H1 (cell line): ENCODE measurements around the gene ZBTB16. TPM values are rescaled to one million over a fixed set of nuclear protein-coding genes. Genes with fewer than 3 reads are reported as not detected.

Experiments used
- CTCF ChIA-PET: fragments of 300-600 bp; sonication (Branson Sonifier 250); formaldehyde crosslinking; loops from one replicate; lab custom pipeline; 2021; ENCODE audit not compliant: partially characterized antibody; lab: Charles Lee
- POLR2A ChIA-PET: fragments of 300-600 bp; sonication (Branson Sonifier 250); formaldehyde crosslinking; loops from one replicate; lab custom pipeline; 2021; ENCODE audit warnings: inconsistent platforms; ENCODE audit not compliant: partially characterized antibody; lab: Charles Lee
- DNase-seq, 2 experiments: peaks; one replicate each; pipeline versions ENCODE4 v3.0.0 to v3.0.0-alpha.2; 2010 to 2022; ENCODE audit warnings: low spot score in 2 of 2, low read depth in 1 of 2, mixed read lengths in 1 of 2
- FAIRE-seq: peaks from 2 replicates; lab custom pipeline; 2011; peaks lifted over from hg19 to GRCh38; lab: Jason Lieb, UNC
- H2AFZ ChIP-seq: 2 replicates; pipeline ENCODE4 v1.8.1; 2012; ENCODE audit warnings: low read length, inconsistent platforms
- H2AK5ac ChIP-seq: 2 replicates; pipeline ENCODE4 v1.6.1; 2013; ENCODE audit warnings: low read depth, low read length
- H2BK120ac ChIP-seq: replicated peaks from 2 replicates; pipeline ENCODE3; 2013; ENCODE audit warnings: low read depth, low read length, inconsistent platforms
- H2BK12ac ChIP-seq: 2 replicates; pipeline ENCODE4 v1.6.1; 2013; ENCODE audit warnings: low read depth, low read length
- H2BK15ac ChIP-seq: 2 replicates; pipeline ENCODE4 v1.6.1; 2013; ENCODE audit warnings: low read length
- H2BK20ac ChIP-seq: 2 replicates; pipeline ENCODE4 v1.6.1; 2013; ENCODE audit warnings: low read length
- H2BK5ac ChIP-seq: 2 replicates; pipeline ENCODE4 v1.6.1; 2013; ENCODE audit warnings: low read depth, low read length
- H3K14ac ChIP-seq: 2 replicates; pipeline ENCODE4 v1.6.1; 2013; ENCODE audit warnings: inconsistent platforms; ENCODE audit not compliant: insufficient read length
- H3K18ac ChIP-seq: 2 replicates; pipeline ENCODE4 v1.6.1; 2013; ENCODE audit warnings: low read length; ENCODE audit errors: extremely low read depth
- H3K23ac ChIP-seq: 2 replicates; pipeline ENCODE4 v1.6.1; 2013; ENCODE audit warnings: inconsistent platforms; ENCODE audit not compliant: insufficient read length
- H3K23me2 ChIP-seq: 2 replicates; pipeline ENCODE4 v1.6.1; 2013; ENCODE audit warnings: low read depth, low read length
- H3K27ac ChIP-seq: 2 replicates; pipeline ENCODE4 v1.6.1; 2011; ENCODE audit warnings: low read depth, low read length, inconsistent platforms
- H3K27me3 ChIP-seq, 4 experiments: replicated peaks in 1 of 4; 1 replicate in 1 of 4; 2 replicates in 3 of 4; pipeline versions ENCODE4 v1.6.1 to v1.8.1; 2011 to 2013; ENCODE audit warnings: low read length in 3 of 4, mild to moderate bottlenecking in 3 of 4, inconsistent platforms in 2 of 4, mixed read lengths in 2 of 4, moderate library complexity in 1 of 4; ENCODE audit not compliant: control insufficient read depth in 3 of 4, insufficient read depth in 3 of 4; ENCODE audit errors: extremely low read depth in 1 of 4
- H3K36me3 ChIP-seq, 4 experiments: 2 replicates each; pipeline versions ENCODE4 v1.6.1 to v1.8.1; 2011 to 2013; ENCODE audit warnings: mild to moderate bottlenecking in 4 of 4, low read length in 3 of 4, moderate library complexity in 2 of 4, control low read depth in 1 of 4, inconsistent platforms in 1 of 4; ENCODE audit not compliant: insufficient read depth in 4 of 4, control insufficient read depth in 2 of 4
- H3K4ac ChIP-seq: replicated peaks from 2 replicates; pipeline ENCODE3; 2013; ENCODE audit warnings: low read length, low read depth, mixed read lengths, inconsistent platforms; ENCODE audit not compliant: insufficient read length
- H3K4me1 ChIP-seq, 4 experiments: replicated peaks in 1 of 4; 1 replicate in 1 of 4; 2 replicates in 3 of 4; pipeline versions ENCODE4 v1.6.1 to v1.8.1; 2011 to 2013; ENCODE audit warnings: low read length in 3 of 4, inconsistent platforms in 2 of 4, mixed read lengths in 1 of 4; ENCODE audit not compliant: insufficient read depth in 4 of 4, control insufficient read depth in 3 of 4
- H3K4me2 ChIP-seq, 2 experiments: 2 replicates each; pipeline versions ENCODE4 v1.6.1 to v1.8.1; 2011 to 2013; ENCODE audit warnings: low read depth in 2 of 2, low read length in 2 of 2, control low read depth in 1 of 2, inconsistent platforms in 1 of 2, mild to moderate bottlenecking in 1 of 2; ENCODE audit not compliant: insufficient read depth in 1 of 2
- H3K4me3 ChIP-seq, 4 experiments: fragments of 200-600, 300-600 bp in 1 of 4; sonication (generic), shearing (Covaris generic), sonication (Bioruptor Twin) in 1 of 4; 2 replicates each; pipeline versions ENCODE4 v1.5.1 to v1.8.1; 2011 to 2016; ENCODE audit warnings: low read length in 4 of 4, low read depth in 3 of 4, control low read depth in 2 of 4, inconsistent platforms in 2 of 4, mild to moderate bottlenecking in 2 of 4, mixed read lengths in 1 of 4, moderate library complexity in 1 of 4; ENCODE audit not compliant: insufficient read depth in 2 of 4; ENCODE audit errors: extremely low read depth in 1 of 4
- H3K56ac ChIP-seq: replicated peaks from 2 replicates; pipeline ENCODE3; 2013; ENCODE audit warnings: low read depth, mild to moderate bottlenecking, mixed read lengths, low read length, inconsistent platforms; ENCODE audit not compliant: insufficient read length
- H3K79me1 ChIP-seq: 2 replicates; pipeline ENCODE4 v1.6.1; 2013; ENCODE audit warnings: low read depth, low read length, control low read depth
- H3K79me2 ChIP-seq, 2 experiments: 2 replicates each; pipeline versions ENCODE4 v1.6.1 to v1.8.1; 2012 to 2013; ENCODE audit warnings: low read length in 2 of 2, mild to moderate bottlenecking in 2 of 2, inconsistent platforms in 1 of 2; ENCODE audit not compliant: insufficient read depth in 2 of 2, control insufficient read depth in 1 of 2
- H3K9ac ChIP-seq, 4 experiments: replicated peaks in 1 of 4; 1 replicate in 1 of 4; 2 replicates in 3 of 4; pipeline versions ENCODE4 v1.6.1 to v1.8.1; 2011 to 2013; ENCODE audit warnings: low read depth in 3 of 4, low read length in 3 of 4, control low read depth in 2 of 4, mild to moderate bottlenecking in 2 of 4, moderate library complexity in 2 of 4, inconsistent platforms in 1 of 4; ENCODE audit errors: extremely low read depth in 1 of 4
- H3K9me3 ChIP-seq, 2 experiments: 2 replicates each; pipeline versions ENCODE4 v1.6.1 to v1.8.1; 2012 to 2013; ENCODE audit warnings: mild to moderate bottlenecking in 2 of 2, moderate library complexity in 2 of 2, control low read depth in 1 of 2, inconsistent platforms in 1 of 2, low read depth in 1 of 2, low read length in 1 of 2, mixed read lengths in 1 of 2; ENCODE audit not compliant: insufficient read depth in 2 of 2
- H4K20me1 ChIP-seq, 2 experiments: replicated peaks in 1 of 2; 2 replicates each; pipeline versions ENCODE3 to v1.8.1; 2011 to 2013; ENCODE audit warnings: inconsistent platforms in 2 of 2, low read length in 2 of 2, mild to moderate bottlenecking in 1 of 2; ENCODE audit not compliant: insufficient read depth in 2 of 2, control insufficient read depth in 1 of 2
- H4K5ac ChIP-seq: 2 replicates; pipeline ENCODE4 v1.6.1; 2013; ENCODE audit warnings: low read length, low read depth, mixed read lengths, inconsistent platforms; ENCODE audit not compliant: insufficient read length
- H4K8ac ChIP-seq: 2 replicates; pipeline ENCODE4 v1.8.0; 2013; ENCODE audit warnings: mild to moderate bottlenecking, moderate library complexity, low read length, inconsistent platforms; ENCODE audit not compliant: insufficient read depth; ENCODE audit errors: extremely low read depth
- H4K91ac ChIP-seq: replicated peaks from 2 replicates; pipeline ENCODE3; 2013; ENCODE audit warnings: low read length, mixed read lengths, inconsistent platforms; ENCODE audit not compliant: insufficient read length
- BACH1 ChIP-seq: IDR thresholded peaks from 2 replicates; pipeline ENCODE4 v1.6.1; 2012; ENCODE audit warnings: low read length, improper control_type of control experiment
- CBX8 ChIP-seq: fragments of 300-800, 300-1000 bp; sonication (generic); IDR thresholded peaks from 2 replicates; pipeline ENCODE4 v1.7.1; 2016; ENCODE audit warnings: low read depth, low read length, borderline replicate concordance
- CHD1 ChIP-seq: IDR thresholded peaks from 2 replicates; pipeline ENCODE4 v1.6.1; 2012; ENCODE audit warnings: low read depth, low read length, improper control_type of control experiment
- FOSL1 ChIP-seq: IDR thresholded peaks from 2 replicates; pipeline ENCODE4 v1.6.1; 2011; ENCODE audit warnings: mild to moderate bottlenecking, low read depth, low read length, moderate library complexity; ENCODE audit not compliant: insufficient read depth
- RBBP5 ChIP-seq: IDR thresholded peaks from 2 replicates; pipeline ENCODE4 v1.7.1; 2012; ENCODE audit warnings: low read depth, mild to moderate bottlenecking, inconsistent platforms, low read length, moderate library complexity, borderline replicate concordance
- SP4 ChIP-seq: IDR thresholded peaks from 2 replicates; pipeline ENCODE4 v1.6.1; 2012; ENCODE audit warnings: low read length, inconsistent platforms
- TAF1 ChIP-seq: IDR thresholded peaks from 2 replicates; pipeline ENCODE4 v1.6.1; 2011; ENCODE audit warnings: mild to moderate bottlenecking, low read depth, low read length
- WGBS, 2 experiments: shearing (Covaris generic) in 1 of 2; methylation state at CpG; one replicate each; pipeline versions ENCODE4 v1.1.6 to v1.1.7; 2013 to 2015; ENCODE audit warnings: low lambda C conversion rate in 2 of 2, mixed read lengths in 2 of 2, inconsistent platforms in 1 of 2, low coverage in 1 of 2, missing lambda C conversion rate in 1 of 2; ENCODE audit not compliant: insufficient replicate concordance in 2 of 2, insufficient coverage in 1 of 2, insufficient read length in 1 of 2; ENCODE audit errors: extremely low coverage in 1 of 2, missing lambda C conversion rate in 1 of 2; 5-methylcytosine and 5-hydroxymethylcytosine counted together
- polyA plus RNA-seq, 7 experiments: library from polyadenylated mRNA; depleted of rRNA in 3 of 7; stranded (reverse) in 5 of 7; unstranded in 2 of 7; fragments of >200 nt in 5 of 7; fragments of 200-250 nt in 2 of 7; gene quantifications; 1 replicate in 5 of 7; 2 replicates in 1 of 7; 4 replicates in 1 of 7; pipeline versions ENCODE4 v1.2.1 to v1.2.3, GENCODE V29; 2011 to 2013; ENCODE audit warnings: missing spikeins in 2 of 7, mixed read lengths in 2 of 7
- total RNA-seq: library from RNA; stranded (reverse); fragmentation: NEBNext Ultra II Directional; extraction: Animal tissue kit (Norgen Biotek cat#: 25700); gene quantifications from 2 replicates; pipeline ENCODE4 v1.2.1, GENCODE V29; 2021
- TF ChIP-seq, protein P1 (sequence below): IDR thresholded peaks from 2 replicates; pipeline ENCODE4 v1.6.1; 2012; ENCODE audit warnings: inconsistent platforms
- TF ChIP-seq, protein P2 (sequence below), 3 experiments: IDR thresholded peaks; 1 replicate in 2 of 3; 2 replicates in 1 of 3; pipeline versions ENCODE4 v1.5.1 to v1.6.1; 2011; ENCODE audit warnings: low read length in 3 of 3, mild to moderate bottlenecking in 3 of 3, inconsistent platforms in 2 of 3, low read depth in 1 of 3, moderate library complexity in 1 of 3; ENCODE audit not compliant: insufficient read depth in 1 of 3; ENCODE audit errors: control extremely low read depth in 1 of 3

ZBTB16 gene
- total and polyA plus RNA-seq, 2 of the 8 experiments (the other 6 are each of a cell fraction or from before 2014, with no cell fraction given) = 0.12 to 0.61 TPM

GRCh38 chr11:114243461-114244372 is 184.2 kb downstream of the ZBTB16 start:
- Histone ChIP-seq H2BK5ac (no peak overlapping the region), H3K79me1 (no peaks in the 10 kb centered on the region; the same call in 1 of the 2 replicates), H3K36me3 (no peaks in the 10 kb centered on the region), H3K79me2 (no peaks in the 10 kb centered on the region), H3K56ac (no peak overlapping the region), H3K4me2 (no peak overlapping the region), H2AFZ (no peak overlapping the region), H3K23me2 (no peaks in the 10 kb centered on the region), H3K4me3 (no peak overlapping the region), H4K8ac (no peak overlapping the region; the same call in 1 of the 2 replicates), H3K9me3 (no peaks in the 10 kb centered on the region), H3K27me3 (no peaks in the 10 kb centered on the region), H4K20me1 (no peaks in the 10 kb centered on the region), H2BK15ac (no peak overlapping the region), H3K4ac (no peak overlapping the region), H4K91ac (no peak overlapping the region), H3K18ac (no peak overlapping the region), H4K5ac (no peak overlapping the region), H3K23ac (no peak overlapping the region), H3K4me1 (peaks cover 0 to 2% (median 0%) of the 10 kb centered on the region in 4 experiments; a peak in 2 of 7 replicates), H3K9ac (no peak overlapping the region), H3K14ac (no peak overlapping the region), H3K27ac (no peak overlapping the region), H2BK120ac (no peak overlapping the region), H2AK5ac (no peak overlapping the region), H2BK12ac (no peak overlapping the region), H2BK20ac (no peak overlapping the region)
- WGBS, 2 experiments = 87% methylated on average over 13 of the region's 14 CpGs; no CpG with 5 or more reads in 1 of the 2 experiments
- POLR2A ChIA-PET = no interaction called here
- CTCF ChIA-PET = interaction anchor here (0.6 to 20.1 kb wide), 9 partner anchors 8 to 307 kb away, joined by 3 to 256 read pairs (median 4); no protein-coding TSS in a partner anchor
- FAIRE-seq (no peak), DNase-seq (no peak)
- TF ChIP-seq SP4 (no peak), FOSL1 (no peak), RBBP5 (no peak), TAF1 (no peak), CHD1 (no peak), CBX8 (no peak), BACH1 (no peak)
- TF ChIP-seq, protein P1, sequence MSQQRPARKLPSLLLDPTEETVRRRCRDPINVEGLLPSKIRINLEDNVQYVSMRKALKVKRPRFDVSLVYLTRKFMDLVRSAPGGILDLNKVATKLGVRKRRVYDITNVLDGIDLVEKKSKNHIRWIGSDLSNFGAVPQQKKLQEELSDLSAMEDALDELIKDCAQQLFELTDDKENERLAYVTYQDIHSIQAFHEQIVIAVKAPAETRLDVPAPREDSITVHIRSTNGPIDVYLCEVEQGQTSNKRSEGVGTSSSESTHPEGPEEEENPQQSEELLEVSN = no peak
- TF ChIP-seq, protein P2, sequence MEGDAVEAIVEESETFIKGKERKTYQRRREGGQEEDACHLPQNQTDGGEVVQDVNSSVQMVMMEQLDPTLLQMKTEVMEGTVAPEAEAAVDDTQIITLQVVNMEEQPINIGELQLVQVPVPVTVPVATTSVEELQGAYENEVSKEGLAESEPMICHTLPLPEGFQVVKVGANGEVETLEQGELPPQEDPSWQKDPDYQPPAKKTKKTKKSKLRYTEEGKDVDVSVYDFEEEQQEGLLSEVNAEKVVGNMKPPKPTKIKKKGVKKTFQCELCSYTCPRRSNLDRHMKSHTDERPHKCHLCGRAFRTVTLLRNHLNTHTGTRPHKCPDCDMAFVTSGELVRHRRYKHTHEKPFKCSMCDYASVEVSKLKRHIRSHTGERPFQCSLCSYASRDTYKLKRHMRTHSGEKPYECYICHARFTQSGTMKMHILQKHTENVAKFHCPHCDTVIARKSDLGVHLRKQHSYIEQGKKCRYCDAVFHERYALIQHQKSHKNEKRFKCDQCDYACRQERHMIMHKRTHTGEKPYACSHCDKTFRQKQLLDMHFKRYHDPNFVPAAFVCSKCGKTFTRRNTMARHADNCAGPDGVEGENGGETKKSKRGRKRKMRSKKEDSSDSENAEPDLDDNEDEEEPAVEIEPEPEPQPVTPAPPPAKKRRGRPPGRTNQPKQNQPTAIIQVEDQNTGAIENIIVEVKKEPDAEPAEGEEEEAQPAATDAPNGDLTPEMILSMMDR (IDR thresholded peaks at IDR 0.05; ENCODE audit: control extremely low read depth in 1 of 3, insufficient read depth in 1 of 3, low read depth in 1 of 3, low read length in 3 of 3) = no peak
